ENCODE results near the gene FILIP1. TPM values are rescaled to one million over a fixed set of nuclear protein-coding genes. Genes with fewer than 3 reads are reported as not detected.

FILIP1 gene
- total RNA-seq, 2 experiments from 2014 or later, result not detected

DNA sequence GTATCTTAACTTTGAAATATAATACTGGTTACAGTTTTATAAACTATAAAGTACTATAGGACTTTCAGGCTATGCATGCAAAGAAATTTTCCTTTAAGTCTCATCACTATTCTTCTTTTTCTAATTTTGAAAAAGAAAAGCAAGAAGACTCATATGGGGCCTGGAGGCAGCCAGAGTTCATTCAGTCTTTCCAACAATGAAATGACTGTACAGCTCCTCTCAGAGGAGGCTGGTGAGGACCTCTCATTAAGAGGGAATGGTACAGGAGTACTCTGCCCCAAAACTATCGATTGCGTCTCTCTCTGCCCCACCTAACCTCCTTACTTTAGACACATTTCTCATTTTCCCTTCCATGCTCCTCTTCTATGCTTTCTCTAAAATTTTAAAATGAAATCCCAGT is 66.3 kb downstream of the FILIP1 start:
- Histone ChIP-seq H3K9me2 (ENCODE audit: insufficient read depth, low read length) (no peaks in the 10 kb centered on the region), H3K79me2 (ENCODE audit: insufficient read depth, low read depth, low read length) (no peaks in the 10 kb centered on the region), H3K27ac (ENCODE audit: low read depth, low read length, poor library complexity, severe bottlenecking) (no peak overlapping the region), H3K4me2 (ENCODE audit: low read length) (no peak overlapping the region), H2AFZ (ENCODE audit: low read length) (no peak overlapping the region), H3K4me3 (ENCODE audit: low read depth, low read length, poor library complexity, severe bottlenecking) (no peak overlapping the region), H3K4me1 (ENCODE audit: insufficient read depth, low read length, poor library complexity, severe bottlenecking) (no peaks in the 10 kb centered on the region), H3K36me3 (ENCODE audit: insufficient read depth, low read length) (no peaks in the 10 kb centered on the region), H3K9me3 (ENCODE audit: low read length) (no peaks in the 10 kb centered on the region), H4K20me1 (ENCODE audit: insufficient read depth, low read length) (no peaks in the 10 kb centered on the region)
- ChIA-PET POLR2A (interaction anchor here (0.6 kb wide), 1 partner anchor 133 kb away, joined by 3 read pairs; no protein-coding TSS in a partner anchor), CTCF (ENCODE audit: unreplicated experiment) (no interaction called here)
- no peak for TF ChIP-seq CTCF (conservative IDR thresholded peaks at IDR 0.05; ENCODE audit: low read length)
- TF ChIP-seq EZH2phosphoT487 (IDR thresholded peaks at IDR 0.05; ENCODE audit: borderline replicate concordance, low read depth, low read length), result no peak
- intact Hi-C loops (cut with micrococcal nuclease; ENCODE audit: unreplicated experiment), result no loop called here
- no peak for DNase-seq (ENCODE audit: low spot score)
- no TSS peak for BruUV-seq (replicated peaks)

DNA sequence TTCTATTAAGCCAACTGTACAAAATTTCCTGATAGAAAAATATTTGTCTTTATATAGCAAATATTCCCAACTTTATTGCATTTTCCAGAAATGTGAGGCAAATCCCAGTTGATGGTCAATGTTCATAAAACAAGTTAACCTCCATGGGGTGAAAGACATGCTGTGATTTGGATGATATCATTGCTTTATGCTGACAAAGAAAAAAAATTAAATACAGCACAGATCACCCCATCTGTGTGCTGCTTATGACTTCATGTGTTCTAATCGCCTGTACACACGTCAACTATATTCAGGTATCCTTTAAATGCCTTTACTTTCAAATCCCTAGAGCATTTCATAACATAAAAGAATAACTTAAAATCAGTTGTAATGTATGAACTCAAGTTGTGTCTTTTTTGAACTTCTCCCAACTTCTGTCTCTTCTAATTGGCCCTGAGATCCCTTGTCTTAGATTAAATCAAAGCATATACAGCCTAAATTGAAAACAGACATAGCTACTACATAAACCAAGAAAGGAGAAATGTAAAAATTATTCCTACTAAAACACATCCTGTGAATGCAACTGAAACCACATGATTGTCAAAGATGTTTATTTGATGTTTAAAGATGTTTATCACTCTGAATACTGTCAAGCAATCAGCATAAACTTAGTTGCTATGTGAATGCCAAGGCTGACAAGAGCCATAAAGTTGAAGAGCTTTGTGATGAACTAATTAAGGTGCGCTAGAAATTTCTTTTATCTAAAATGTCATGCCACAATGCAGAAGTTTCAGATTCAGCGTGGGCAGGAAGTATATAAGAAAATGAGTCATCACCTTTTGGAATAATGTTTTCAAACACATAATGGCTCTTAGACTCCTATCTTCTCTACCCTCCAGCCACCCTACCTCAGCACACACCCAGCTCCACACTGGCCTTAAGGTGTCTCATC is 68.7 kb downstream of the FILIP1 start:
- Histone ChIP-seq H3K27ac (ENCODE audit: low read depth, low read length, poor library complexity, severe bottlenecking) (no peak overlapping the region), H3K4me2 (ENCODE audit: low read length) (no peak overlapping the region), H3K4me1 (ENCODE audit: insufficient read depth, low read length, poor library complexity, severe bottlenecking) (no peaks in the 10 kb centered on the region), H3K9me2 (ENCODE audit: insufficient read depth, low read length) (no peaks in the 10 kb centered on the region), H3K79me2 (ENCODE audit: insufficient read depth, low read depth, low read length) (no peaks in the 10 kb centered on the region), H4K20me1 (ENCODE audit: insufficient read depth, low read length) (no peaks in the 10 kb centered on the region), H3K36me3 (ENCODE audit: insufficient read depth, low read length) (no peaks in the 10 kb centered on the region), H3K9me3 (ENCODE audit: low read length) (no peaks in the 10 kb centered on the region), H2AFZ (ENCODE audit: low read length) (no peak overlapping the region), H3K4me3 (ENCODE audit: low read depth, low read length, poor library complexity, severe bottlenecking) (no peak overlapping the region)
- POLR2A ChIA-PET, result no interaction called here
- CTCF ChIA-PET (ENCODE audit: unreplicated experiment), result no interaction called here
- TF ChIP-seq EZH2phosphoT487 (IDR thresholded peaks at IDR 0.05; ENCODE audit: borderline replicate concordance, low read depth, low read length) (no peak), CTCF (conservative IDR thresholded peaks at IDR 0.05; ENCODE audit: low read length) (no peak)
- intact Hi-C loops (cut with micrococcal nuclease; ENCODE audit: unreplicated experiment), result no loop called here
- BruUV-seq (replicated peaks), result no TSS peak
- DNase-seq (ENCODE audit: low spot score), result no peak

DNA sequence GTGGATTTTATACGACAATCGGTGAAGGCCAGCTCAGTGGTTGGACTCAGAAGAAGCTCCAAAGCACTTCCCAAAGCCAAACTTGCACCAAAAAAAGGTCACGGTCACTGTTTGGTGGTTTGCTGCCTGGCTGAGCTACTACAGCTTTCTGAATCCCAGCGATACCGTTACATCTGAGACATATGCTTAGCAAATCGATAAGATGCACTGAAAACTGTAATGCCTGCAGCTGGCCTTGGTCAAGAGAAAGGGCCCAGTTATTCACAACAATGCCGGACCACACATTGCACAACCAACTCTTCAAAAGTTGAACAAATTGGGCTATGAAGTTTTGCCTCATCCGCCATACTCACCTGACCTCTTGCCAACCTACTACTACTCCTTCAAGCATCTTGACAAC is 70.2 kb downstream of the FILIP1 start:
- intact Hi-C loops (cut with micrococcal nuclease; ENCODE audit: unreplicated experiment), result no loop called here
- BruUV-seq (replicated peaks), result no TSS peak
- ChIA-PET POLR2A (interaction anchor here (0.7 kb wide), 1 partner anchor 276 kb away, joined by 3 read pairs; no protein-coding TSS in a partner anchor), CTCF (ENCODE audit: unreplicated experiment) (no interaction called here)
- Histone ChIP-seq H3K36me3 (ENCODE audit: insufficient read depth, low read length) (no peaks in the 10 kb centered on the region), H3K9me2 (ENCODE audit: insufficient read depth, low read length) (no peaks in the 10 kb centered on the region), H3K4me1 (ENCODE audit: insufficient read depth, low read length, poor library complexity, severe bottlenecking) (no peaks in the 10 kb centered on the region), H2AFZ (ENCODE audit: low read length) (no peak overlapping the region), H3K9me3 (ENCODE audit: low read length) (no peaks in the 10 kb centered on the region), H3K27ac (ENCODE audit: low read depth, low read length, poor library complexity, severe bottlenecking) (no peak overlapping the region), H4K20me1 (ENCODE audit: insufficient read depth, low read length) (no peaks in the 10 kb centered on the region), H3K4me2 (ENCODE audit: low read length) (no peak overlapping the region), H3K79me2 (ENCODE audit: insufficient read depth, low read depth, low read length) (no peaks in the 10 kb centered on the region), H3K4me3 (ENCODE audit: low read depth, low read length, poor library complexity, severe bottlenecking) (no peak overlapping the region)
- DNase-seq (ENCODE audit: low spot score), result no peak
- TF ChIP-seq CTCF (conservative IDR thresholded peaks at IDR 0.05; ENCODE audit: low read length), result no peak
- no peak for TF ChIP-seq EZH2phosphoT487 (IDR thresholded peaks at IDR 0.05; ENCODE audit: borderline replicate concordance, low read depth, low read length)

Measured in OCI-LY7 (cell line).